HG03025 (cell line): ENCODE results near the gene SLC16A1.
"Not testable (repeated sequence)": the region's sequence is repeated elsewhere in the genome, so short reads cannot be mapped to it uniquely, and the experiment has no call there.

ENCODE experiments used
- ATAC-seq: cut with Tn5 transposase; IDR thresholded peaks from one replicate; pipeline ENCODE4 v1.9.1; 2021; ENCODE audit warnings: mild to moderate bottlenecking, moderate library complexity; ENCODE audit not compliant: unreplicated experiment, low FRiP score

Gene SLC16A1

GRCh38 chr1:112955773-112956543, at the start of gene SLC16A1:
Gene SLC16A1 (minus strand): TSS chr1:112956196. CDS start chr1:112929308, 26,888 bp downstream.
- peak; percentile 76 for ATAC-seq

- no peak for ATAC-seq
These were observed 48.0 kb upstream of the SLC16A1 start for GRCh38 chr1:113003751-113004690.

GRCh38 chr1:113002297-113002696, 46.3 kb upstream of the SLC16A1 start:
- no peak for ATAC-seq

GRCh38 chr1:112998592-112999235, 42.7 kb upstream of the SLC16A1 start:
- no peak for ATAC-seq

- no peak for ATAC-seq
These were observed 41.8 kb upstream of the SLC16A1 start for GRCh38 chr1:112997781-112998180.

- ATAC-seq = no peak
These were observed 39.9 kb upstream of the SLC16A1 start for GRCh38 chr1:112995890-112996289.

- not testable (repeated sequence) for ATAC-seq
These were observed 39.0 kb upstream of the SLC16A1 start for GRCh38 chr1:112995021-112995420.

GRCh38 chr1:112992780-112993179, 36.8 kb upstream of the SLC16A1 start:
- ATAC-seq = no peak

- no peak for ATAC-seq
These were observed 35.6 kb upstream of the SLC16A1 start for GRCh38 chr1:112991402-112992120.

- ATAC-seq = no peak
These were observed 34.3 kb upstream of the SLC16A1 start for GRCh38 chr1:112990271-112990670.

- ATAC-seq = no peak
These were observed 32.4 kb upstream of the SLC16A1 start for GRCh38 chr1:112988367-112988766.

GRCh38 chr1:112985123-112985522, 29.1 kb upstream of the SLC16A1 start:
- no peak for ATAC-seq

- no peak for ATAC-seq
These were observed 27.6 kb upstream of the SLC16A1 start for GRCh38 chr1:112983537-112984131.

- no peak for ATAC-seq
These were observed 27.0 kb upstream of the SLC16A1 start for GRCh38 chr1:112982853-112983536.

- no peak for ATAC-seq
These were observed 26.3 kb upstream of the SLC16A1 start for GRCh38 chr1:112982328-112982727.

- ATAC-seq = not testable (repeated sequence)
These were observed 25.8 kb upstream of the SLC16A1 start for GRCh38 chr1:112981834-112982233.

GRCh38 chr1:112981426-112981825, 25.4 kb upstream of the SLC16A1 start:
- ATAC-seq = no peak

GRCh38 chr1:112975336-112975735, 19.3 kb upstream of the SLC16A1 start:
- no peak for ATAC-seq

GRCh38 chr1:112974646-112975045, 18.6 kb upstream of the SLC16A1 start:
- ATAC-seq = no peak
